ENCODE measurements around the gene PCP4.

The PCP4 gene

DNA sequence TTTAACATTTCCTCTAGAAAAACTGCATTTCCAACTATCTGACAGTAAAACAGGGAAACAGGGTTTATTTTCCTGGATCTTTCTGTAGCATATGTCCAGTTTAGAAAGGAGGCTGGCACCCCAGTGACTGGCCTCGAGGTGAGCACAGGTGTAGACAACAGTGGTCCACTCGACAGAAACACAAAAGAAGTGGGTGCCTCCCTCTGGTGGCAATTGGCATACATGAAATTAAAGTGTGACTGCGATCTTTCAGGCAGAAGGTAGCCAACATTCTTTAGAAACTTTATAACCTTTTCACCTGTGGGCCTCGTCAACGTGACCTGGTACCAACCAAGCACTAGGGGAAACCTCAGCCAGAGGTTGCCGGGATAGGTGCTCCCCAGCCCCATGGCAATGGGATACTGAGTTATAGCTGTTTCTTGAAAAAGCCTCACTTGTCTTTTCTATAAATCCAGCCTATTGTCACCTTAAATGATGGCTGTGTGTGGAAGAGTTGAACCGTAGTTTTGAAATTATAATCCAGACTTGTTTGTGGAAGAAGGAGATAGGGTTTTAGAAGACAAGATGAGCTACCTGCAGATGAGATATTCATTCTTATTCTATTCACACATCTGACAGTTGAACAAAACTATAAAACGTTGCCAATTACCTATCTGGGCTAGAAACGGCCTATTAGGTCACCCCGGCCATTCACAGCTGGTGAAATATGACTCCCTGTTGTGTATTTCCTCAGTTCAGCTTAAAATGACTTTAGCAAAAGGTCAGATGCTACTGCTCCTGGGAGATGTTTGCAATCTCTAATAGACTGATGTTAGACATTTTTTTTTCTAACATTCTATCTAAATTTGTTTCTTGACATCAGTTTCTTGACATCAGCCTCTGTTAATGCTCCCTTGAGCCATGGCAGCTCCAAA lies 44.3 kb downstream of the PCP4 start:
- Histone ChIP-seq H3K9ac (no peak overlapping the region), H3K27me3 (no peaks in the 10 kb centered on the region), H3K27ac (no peak overlapping the region), H3K9me3 (no peaks in the 10 kb centered on the region), H4K20me1 (no peaks in the 10 kb centered on the region), H3K4me1 (peaks cover 16% of the 10 kb centered on the region), H3K4me2 (no peak overlapping the region), H3K36me3 (no peaks in the 10 kb centered on the region), H3K4me3 (no peak overlapping the region)
- no peak for TF ChIP-seq Cebpa-rat (IDR thresholded peaks at IDR 0.05)

GRCh38 chr21:39913706-39914305 lies 46.6 kb downstream of the PCP4 start:
- Histone ChIP-seq H3K4me3 (no peak overlapping the region), H3K4me1 (peaks cover 9% of the 10 kb centered on the region), H3K4me2 (no peak overlapping the region), H3K36me3 (no peaks in the 10 kb centered on the region), H3K9me3 (no peaks in the 10 kb centered on the region), H3K9ac (no peak overlapping the region), H4K20me1 (no peaks in the 10 kb centered on the region), H3K27ac (no peak overlapping the region), H3K27me3 (no peaks in the 10 kb centered on the region)
- TF ChIP-seq Cebpa-rat (IDR thresholded peaks at IDR 0.05) = no peak

GRCh38 chr21:39915881-39916280 lies 48.6 kb downstream of the PCP4 start:
- H3K9ac ChIP-seq = no peak overlapping the region
- no peaks in the 10 kb centered on the region for H3K27me3 ChIP-seq
- H3K4me1 ChIP-seq = no peaks in the 10 kb centered on the region
- TF ChIP-seq Cebpa-rat (IDR thresholded peaks at IDR 0.05) = no peak
- no peaks in the 10 kb centered on the region for H4K20me1 ChIP-seq
- no peaks in the 10 kb centered on the region for H3K9me3 ChIP-seq
- H3K27ac ChIP-seq = no peak overlapping the region
- H3K4me3 ChIP-seq = no peak overlapping the region
- no peaks in the 10 kb centered on the region for H3K36me3 ChIP-seq
- H3K4me2 ChIP-seq = no peak overlapping the region

- Histone ChIP-seq H3K27me3 (no peaks in the 10 kb centered on the region), H3K4me2 (no peak overlapping the region), H4K20me1 (no peaks in the 10 kb centered on the region), H3K9ac (no peak overlapping the region), H3K9me3 (no peaks in the 10 kb centered on the region), H3K36me3 (no peaks in the 10 kb centered on the region), H3K4me3 (no peak overlapping the region), H3K27ac (no peak overlapping the region), H3K4me1 (no peaks in the 10 kb centered on the region)
- no peak for TF ChIP-seq Cebpa-rat (IDR thresholded peaks at IDR 0.05)
These were observed 51.3 kb downstream of the PCP4 start for GRCh38 chr21:39918558-39918957.

- Histone ChIP-seq H3K9me3 (no peaks in the 10 kb centered on the region), H3K9ac (no peak overlapping the region), H3K27me3 (no peaks in the 10 kb centered on the region), H3K36me3 (no peaks in the 10 kb centered on the region), H3K27ac (no peak overlapping the region), H4K20me1 (no peaks in the 10 kb centered on the region), H3K4me2 (no peak overlapping the region), H3K4me3 (no peak overlapping the region), H3K4me1 (no peaks in the 10 kb centered on the region)
- TF ChIP-seq Cebpa-rat (IDR thresholded peaks at IDR 0.05) = no peak
These were observed 56.2 kb downstream of the PCP4 start for GRCh38 chr21:39923476-39923875.

DNA sequence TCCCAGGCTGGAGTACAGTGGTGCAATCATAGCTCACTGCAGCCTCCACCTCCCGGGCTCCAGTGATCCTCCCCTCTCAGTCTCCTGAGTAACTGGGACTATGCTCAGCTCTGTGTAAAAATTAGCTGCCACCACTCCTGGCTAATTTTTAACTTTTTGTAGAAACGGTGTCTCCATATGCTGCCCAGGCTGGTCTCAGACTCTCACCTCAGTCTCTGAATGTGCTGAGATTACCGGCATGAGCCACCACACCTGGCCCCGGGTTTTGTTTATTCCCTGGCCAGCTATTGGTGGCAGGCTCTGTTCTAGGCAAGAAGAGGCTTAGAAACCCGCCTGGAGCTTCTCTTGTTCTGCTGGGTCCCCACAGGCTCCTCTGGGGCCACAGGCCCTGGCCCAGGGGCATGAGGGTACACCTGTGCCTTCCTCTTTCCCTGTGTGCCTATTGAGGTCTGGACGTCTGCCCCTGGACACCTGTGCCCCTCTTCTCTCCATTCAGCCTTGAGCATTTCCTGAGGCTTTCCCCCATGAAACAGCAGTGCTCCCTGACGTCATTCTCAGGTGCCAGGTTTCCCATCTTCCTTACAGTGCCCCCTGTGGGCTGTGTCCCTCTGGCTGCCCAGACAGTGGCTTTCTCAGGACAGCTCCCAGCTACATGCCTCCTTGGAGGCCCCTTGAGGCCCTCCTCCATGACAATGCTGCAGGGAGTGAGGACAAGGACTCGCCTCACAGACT lies 57.5 kb downstream of the PCP4 start:
- Histone ChIP-seq H3K27ac (no peak overlapping the region), H3K36me3 (no peaks in the 10 kb centered on the region), H3K4me2 (no peak overlapping the region), H3K4me3 (no peak overlapping the region), H3K27me3 (no peaks in the 10 kb centered on the region), H3K9me3 (no peaks in the 10 kb centered on the region), H4K20me1 (no peaks in the 10 kb centered on the region), H3K9ac (no peak overlapping the region), H3K4me1 (no peaks in the 10 kb centered on the region)
- no peak for TF ChIP-seq Cebpa-rat (IDR thresholded peaks at IDR 0.05)

GRCh38 chr21:39927304-39927886 lies 60.2 kb downstream of the PCP4 start:
- H3K36me3 ChIP-seq = no peaks in the 10 kb centered on the region
- no peak overlapping the region for H3K4me3 ChIP-seq
- H3K9me3 ChIP-seq = no peaks in the 10 kb centered on the region
- no peak overlapping the region for H3K27ac ChIP-seq
- H3K9ac ChIP-seq = no peak overlapping the region
- H3K27me3 ChIP-seq = no peaks in the 10 kb centered on the region
- no peak for TF ChIP-seq Cebpa-rat (IDR thresholded peaks at IDR 0.05)
- H4K20me1 ChIP-seq = no peaks in the 10 kb centered on the region
- H3K4me1 ChIP-seq = no peaks in the 10 kb centered on the region
- no peak overlapping the region for H3K4me2 ChIP-seq

- H3K4me2 ChIP-seq = no peak overlapping the region
- H3K9ac ChIP-seq = no peak overlapping the region
These were observed 65.1 kb downstream of the PCP4 start for GRCh38 chr21:39932335-39932734.

DNA sequence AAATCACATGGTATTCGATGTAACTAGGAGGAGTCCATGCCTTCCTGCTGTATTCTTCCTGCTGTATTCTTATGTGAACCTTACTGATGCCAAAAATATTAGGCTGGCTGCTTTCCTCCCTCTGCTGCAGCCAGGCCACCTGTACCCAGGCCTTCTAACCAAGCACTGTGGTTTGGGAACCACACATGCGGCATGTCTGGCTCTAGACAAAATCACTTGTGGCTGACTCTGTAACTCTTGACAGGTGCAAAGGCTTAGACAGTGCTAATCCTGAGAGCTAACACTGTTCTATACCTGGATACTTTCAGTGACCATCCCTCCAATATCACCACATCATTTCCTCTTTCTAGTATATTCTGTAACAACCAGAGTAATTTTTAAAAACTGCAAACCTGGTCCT lies 67.7 kb downstream of the PCP4 start:
- TF ChIP-seq Cebpa-rat (IDR thresholded peaks at IDR 0.05) = no peak
- no peaks in the 10 kb centered on the region for H3K9me3 ChIP-seq
- no peaks in the 10 kb centered on the region for H3K4me1 ChIP-seq
- H3K36me3 ChIP-seq = no peaks in the 10 kb centered on the region
- H3K9ac ChIP-seq = no peak overlapping the region
- no peak overlapping the region for H3K27ac ChIP-seq
- no peaks in the 10 kb centered on the region for H3K27me3 ChIP-seq
- H4K20me1 ChIP-seq = no peaks in the 10 kb centered on the region
- no peak overlapping the region for H3K4me2 ChIP-seq
- no peak overlapping the region for H3K4me3 ChIP-seq

More at GRCh38 chr21:39932335-39932734, 65.1 kb downstream of the PCP4 start:
- H3K4me3 ChIP-seq = no peak overlapping the region
- no peaks in the 10 kb centered on the region for H3K9me3 ChIP-seq
- no peaks in the 10 kb centered on the region for H4K20me1 ChIP-seq
- no peak for TF ChIP-seq Cebpa-rat (IDR thresholded peaks at IDR 0.05)
- no peaks in the 10 kb centered on the region for H3K36me3 ChIP-seq
- no peaks in the 10 kb centered on the region for H3K4me1 ChIP-seq
- no peak overlapping the region for H3K27ac ChIP-seq
- no peaks in the 10 kb centered on the region for H3K27me3 ChIP-seq

All from BLaER1 (cell line).